Adrenal gland (tissue), 12 donors: Measurements from ENCODE around the gene NDUFB7. TPM values are rescaled to one million over a fixed set of nuclear protein-coding genes. Genes with fewer than 3 reads are reported as not detected.
"Not testable (repeated sequence)": the region's sequence is repeated elsewhere in the genome, so short reads cannot be mapped to it uniquely, and the experiment has no call there.

Source experiments
- DNase-seq, 7 donors: peaks; one replicate each; pipeline ENCODE4 v3.0.0-alpha.2; 2019 to 2020
- H3K27ac ChIP-seq, 5 donors: fragments of 200-600 bp; sonication (generic) in 4 of 5; 1 replicate in 3 of 5; 2 replicates in 2 of 5; pipeline versions ENCODE4 v1.5.1 to v1.8.0; 2016 to 2020; ENCODE audit warnings: mild to moderate bottlenecking in 1 of 5
- H3K27me3 ChIP-seq: fragments of 200-600 bp; 2 replicates; pipeline ENCODE4 v1.8.0; 2021
- H3K36me3 ChIP-seq, 2 donors: fragments of 200-600 bp; replicated peaks in 1 of 2; 1 replicate in 1 of 2; 2 replicates in 1 of 2; pipeline versions ENCODE4 v1.5.1 to v1.8.0; 2018 to 2022
- H3K4me1 ChIP-seq, 2 donors: fragments of 200-600 bp; replicated peaks in 1 of 2; 1 replicate in 1 of 2; 2 replicates in 1 of 2; pipeline versions ENCODE4 v1.5.1 to v1.8.0; 2018 to 2021
- H3K4me3 ChIP-seq, 4 donors: fragments of 200-600 bp; sonication (generic) in 3 of 4; one replicate each; pipeline ENCODE4 v1.5.1; 2016 to 2018
- H3K9me3 ChIP-seq, 3 donors: fragments of 200-600 bp; sonication (generic) in 1 of 3; replicated peaks in 1 of 3; 1 replicate in 2 of 3; 2 replicates in 1 of 3; pipeline versions ENCODE4 v1.5.1 to v1.8.0; 2016 to 2021
- CTCF ChIP-seq, 6 experiments: fragments of 450-650 bp in 4 of 6; fragments of 200-600 bp in 2 of 6; sonication (generic) in 1 of 6; IDR thresholded peaks; 1 replicate in 5 of 6; 2 replicates in 1 of 6; pipeline versions ENCODE4 v1.5.1 to v1.8.0; 2016 to 2021; ENCODE audit warnings: antibody characterized with exemption in 6 of 6, mild to moderate bottlenecking in 2 of 6, moderate library complexity in 1 of 6
- POLR2A ChIP-seq, 2 donors: fragments of 450-650 bp; IDR thresholded peaks; one replicate each; pipeline ENCODE4 v1.6.1; 2017; ENCODE audit warnings: antibody characterized with exemption in 2 of 2, mild to moderate bottlenecking in 2 of 2, moderate library complexity in 1 of 2
- WGBS, 4 donors: extraction: QIAGEN DNeasy Blood & Tissue Kit in 2 of 4; methylation state at CpG; one replicate each; pipeline versions ENCODE4 v1.1.5 to v1.1.7; 2013 to 2017; 5-methylcytosine and 5-hydroxymethylcytosine counted together
- intact Hi-C, 2 donors: fragments of 100-400 bp; cut with DNase I; formaldehyde crosslinking; loops; one replicate each; pipeline versions ENCODE4 v1.14.1 to v1.15.0; 2022 to 2023
- polyA plus RNA-seq, 3 donors: library from polyadenylated mRNA; stranded (reverse); fragments of 200-250 nt in 2 of 3; fragments of 350-450 nt in 1 of 3; fragmentation: Illumina TruSeq in 1 of 3; extraction: RNeasy Lipid Tissue Mini Kit (QIAGEN cat#74804) in 1 of 3; gene quantifications; one replicate each; pipeline ENCODE4 v1.2.3, GENCODE V29; 2013 to 2014
- total RNA-seq, 9 donors: library from RNA; depleted of rRNA in 4 of 9; stranded (reverse); fragments of >200 nt in 4 of 9; fragments of 120-200 nt in 1 of 9; fragmentation: NEBNext Ultra II Directional in 1 of 9; extraction: Animal tissue kit (Norgen Biotek cat#: 25700) in 1 of 9; gene quantifications; one replicate each; pipeline versions ENCODE4 v1.1.0 to v1.2.4, GENCODE V29; 2013 to 2023
- donor health status: healthy with polysubstance abuse.
- donor health status: Bipolar disorder and iron deficiency.
- donor health status: DM: yes; HTN: yes; CAD: no.
- donor health status: DM: no; HTN: no; CAD: no.
- donor health status: DM: no; HTN: no; CAD: no.
- donor health status: DM: yes; HTN: yes; CAD: no.

NDUFB7 gene
- total and polyA plus RNA-seq, 12 donors, result 19.1 to 848 (median 365) TPM

DNA sequence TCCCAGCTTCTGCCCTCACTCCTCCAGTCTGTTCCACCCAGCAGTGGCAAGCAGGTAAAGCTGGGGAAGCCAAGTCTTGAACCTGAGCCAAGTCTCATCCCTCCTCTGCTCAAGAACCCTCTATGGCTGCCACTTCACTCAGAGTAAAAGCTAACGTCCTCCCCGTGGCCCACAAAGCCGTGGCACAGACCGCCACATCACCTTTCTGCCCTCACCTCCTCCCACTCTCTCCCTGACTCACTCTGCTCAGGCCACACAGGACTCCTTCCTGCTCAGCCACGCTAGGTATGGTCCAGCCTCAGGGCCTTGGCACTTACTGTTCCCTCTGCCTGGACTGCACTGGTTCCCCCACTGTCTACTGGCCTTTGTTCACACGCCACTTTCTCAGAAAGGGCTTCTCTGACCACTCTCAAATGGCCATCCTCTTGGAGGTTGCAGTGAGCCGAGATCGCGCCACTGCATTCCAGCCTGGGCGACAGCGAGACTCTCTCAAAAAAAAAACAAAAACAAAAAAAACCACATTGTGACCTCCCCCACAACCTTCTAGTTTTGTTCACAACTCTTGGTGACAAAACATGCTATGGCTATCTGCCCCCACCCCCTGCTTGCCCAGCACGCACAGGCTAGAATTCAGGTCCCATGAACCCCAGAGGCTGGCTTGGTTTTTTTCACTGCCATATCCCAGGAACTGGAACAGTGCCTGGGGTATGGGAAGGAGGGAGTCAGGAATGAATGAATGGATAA is 15.8 kb downstream of the NDUFB7 start:
- Histone ChIP-seq H3K36me3 (no peaks in the 10 kb centered on the region), H3K4me3 (no peak overlapping the region), H3K27ac (peak overlapping the region in 3 of 5 donors; percentile 0 to 67 (median 43)), H3K4me1 (peaks cover 31 to 53% of the 10 kb centered on the region in 2 donors), H3K9me3 (no peaks in the 10 kb centered on the region), H3K27me3 (no peaks in the 10 kb centered on the region)
- intact Hi-C loops, result no loop called here
- no peak for TF ChIP-seq POLR2A (IDR thresholded peaks at IDR 0.05)
- no peak for TF ChIP-seq CTCF (IDR thresholded peaks at IDR 0.05)
- 68 to 77% (median 71%) methylated on average over 12 of the region's 12 CpGs for WGBS, 4 donors
- DNase-seq, result no peak

- Histone ChIP-seq H3K9me3 (no peaks in the 10 kb centered on the region), H3K27me3 (no peaks in the 10 kb centered on the region), H3K4me3 (no peak overlapping the region), H3K36me3 (peaks cover 0 to under 1% of the 10 kb centered on the region in 2 donors), H3K27ac (peak overlapping the region in 3 of 5 donors; percentile 4 to 57 (median 51)), H3K4me1 (peaks cover 24 to 51% of the 10 kb centered on the region in 2 donors)
- peak in 3 of 7 donors; percentile 55 to 61 (median 57) for DNase-seq
- 44 to 75% (median 61%) methylated on average over 1 to 6 of the region's 6 CpGs for WGBS, 4 donors
- peak in 3 of 6 experiments; percentile 19 to 42 (median 27) for TF ChIP-seq CTCF (IDR thresholded peaks at IDR 0.05)
- no peak for TF ChIP-seq POLR2A (IDR thresholded peaks at IDR 0.05)
- intact Hi-C loops, result no loop called here
Observed at GRCh38 chr19:14554382-14554812, 17.5 kb downstream of the NDUFB7 start.

- WGBS, 4 donors, result 61 to 82% (median 80%) methylated on average over 4 to 9 of the region's 9 CpGs
- no peak for DNase-seq
- H3K27ac ChIP-seq, result peak overlapping the region in 3 of 5 donors; percentile 4 to 57 (median 51)
- no peak for TF ChIP-seq POLR2A (IDR thresholded peaks at IDR 0.05)
- no peak for TF ChIP-seq CTCF (IDR thresholded peaks at IDR 0.05)
- no peaks in the 10 kb centered on the region for H3K9me3 ChIP-seq
- intact Hi-C loops, result no loop called here
- H3K36me3 ChIP-seq, result peaks cover 0 to 6% of the 10 kb centered on the region in 2 donors
- H3K4me3 ChIP-seq, result no peak overlapping the region
- peaks cover 24 to 51% of the 10 kb centered on the region in 2 donors for H3K4me1 ChIP-seq
- no peaks in the 10 kb centered on the region for H3K27me3 ChIP-seq
Observed at GRCh38 chr19:14553939-14554243, 18.0 kb downstream of the NDUFB7 start.

DNA sequence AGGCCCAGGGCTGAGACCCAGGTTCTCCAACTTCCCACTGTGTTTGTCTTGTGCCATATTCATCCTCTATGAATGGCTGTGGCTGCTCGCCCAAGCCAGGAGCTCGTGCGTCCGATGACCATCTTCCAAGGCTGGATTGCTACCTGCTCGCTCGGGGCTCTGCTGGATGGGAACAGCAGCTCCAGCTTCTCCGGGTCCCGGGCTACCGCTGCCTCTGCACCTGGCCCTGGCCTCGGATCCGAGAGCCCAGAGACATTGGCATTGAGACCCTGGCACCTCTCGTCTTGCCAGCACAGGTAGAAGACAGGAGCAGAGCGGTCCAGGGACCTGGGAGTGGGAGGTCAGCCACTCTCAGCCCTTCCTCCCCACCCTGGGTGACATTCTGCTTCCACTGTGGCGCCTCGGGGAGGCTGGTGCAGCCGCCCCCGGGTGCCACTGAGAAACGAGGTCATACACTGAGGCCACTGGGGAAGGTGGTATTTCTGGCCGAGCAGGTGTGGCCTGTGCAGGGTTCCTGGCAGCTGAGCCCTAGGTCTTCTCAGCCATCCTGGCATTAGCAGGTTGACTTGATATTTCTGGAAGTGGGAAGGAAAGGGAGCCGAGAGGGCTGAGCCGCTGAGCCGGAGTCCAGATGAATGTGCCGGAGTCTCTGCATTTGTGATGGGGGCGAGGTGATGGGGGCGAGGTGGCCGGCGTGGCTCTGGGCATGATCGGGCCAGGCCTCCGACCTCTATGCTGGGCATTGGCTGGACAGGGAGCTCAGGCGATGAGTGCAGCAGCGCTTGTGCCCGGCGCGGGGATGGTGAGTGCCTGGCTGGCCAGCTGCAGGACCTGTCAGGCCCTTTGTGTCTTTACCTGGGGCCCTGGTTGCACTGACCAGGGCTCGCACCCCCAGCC is 18.6 kb downstream of the NDUFB7 start:
- peaks cover 24 to 51% of the 10 kb centered on the region in 2 donors for H3K4me1 ChIP-seq
- no peak for TF ChIP-seq CTCF (IDR thresholded peaks at IDR 0.05)
- TF ChIP-seq POLR2A (IDR thresholded peaks at IDR 0.05), result no peak
- no peaks in the 10 kb centered on the region for H3K27me3 ChIP-seq
- 84 to 92% (median 89%) methylated on average over 19 to 35 of the region's 35 CpGs for WGBS, 4 donors
- H3K27ac ChIP-seq, result peak overlapping the region in 3 of 5 donors; percentile 51 to 82 (median 52)
- DNase-seq, result no peak
- no peak overlapping the region for H3K4me3 ChIP-seq
- peaks cover 0 to 9% of the 10 kb centered on the region in 2 donors for H3K36me3 ChIP-seq
- H3K9me3 ChIP-seq, result no peaks in the 10 kb centered on the region
- intact Hi-C loops, result no loop called here

DNA sequence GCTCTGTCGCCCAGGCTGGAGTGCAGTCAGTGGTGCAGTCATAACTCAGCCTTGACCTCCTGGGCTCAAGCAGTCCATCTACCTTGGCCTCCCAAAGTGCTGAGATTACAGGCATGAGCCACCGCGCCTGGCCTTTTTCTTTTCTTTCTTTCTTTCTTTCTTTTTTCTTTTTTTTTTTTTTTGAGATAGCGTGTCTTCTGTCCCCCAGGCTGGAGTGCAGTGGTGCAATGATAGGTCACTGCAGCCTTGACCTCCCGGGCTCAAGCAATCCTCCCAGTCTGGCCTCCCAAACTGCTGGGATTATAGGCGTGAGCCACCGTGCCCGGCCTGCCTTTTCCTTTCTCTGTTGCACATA is 19.9 kb downstream of the NDUFB7 start:
- H3K27me3 ChIP-seq, H3K4me3 ChIP-seq, intact Hi-C loops, H3K36me3 ChIP-seq, H3K9me3 ChIP-seq: not testable (repeated sequence)
- Histone ChIP-seq H3K4me1 (peaks cover 24 to 51% of the 10 kb centered on the region in 2 donors), H3K27ac (peak overlapping the region; percentile 46 to 82 (median 52))
- DNase-seq, result peak in 6 of 7 donors; percentile 56 to 78 (median 67)
- WGBS, 4 donors, result 43 to 60% (median 46%) methylated on average over 8 of the region's 8 CpGs
